HG02642 (cell line): ENCODE data around the gene IQCH.
"Not testable (repeated sequence)": the region's sequence is repeated elsewhere in the genome, so short reads cannot be mapped to it uniquely, and the experiment has no call there.

Experiments
- ATAC-seq: cut with Tn5 transposase; IDR thresholded peaks from one replicate; pipeline ENCODE4 v1.9.1; 2021; ENCODE audit warnings: mild to moderate bottlenecking; ENCODE audit not compliant: unreplicated experiment, poor library complexity

Gene IQCH

GRCh38 chr15:67343206-67343605 is 88.6 kb downstream of the IQCH start:
- no peak for ATAC-seq

GRCh38 chr15:67349634-67350033 is 95.0 kb downstream of the IQCH start:
- ATAC-seq, result no peak

- ATAC-seq, result no peak
Observed at GRCh38 chr15:67350042-67350441, 95.5 kb downstream of the IQCH start.

GRCh38 chr15:67358391-67358790 is 103.8 kb downstream of the IQCH start:
- no peak for ATAC-seq

GRCh38 chr15:67358812-67359211 is 104.2 kb downstream of the IQCH start:
- ATAC-seq, result no peak

- ATAC-seq, result no peak
Observed at GRCh38 chr15:67359431-67360079, 105.0 kb downstream of the IQCH start.

- no peak for ATAC-seq
Observed at GRCh38 chr15:67361100-67361499, 106.5 kb downstream of the IQCH start.

- ATAC-seq, result not testable (repeated sequence)
Observed at GRCh38 chr15:67363712-67364111, 109.1 kb downstream of the IQCH start.

GRCh38 chr15:67365994-67366393 is 111.4 kb downstream of the IQCH start:
- no peak for ATAC-seq

GRCh38 chr15:67366904-67367303 is 112.3 kb downstream of the IQCH start:
- no peak for ATAC-seq

GRCh38 chr15:67369359-67369998 is 114.9 kb downstream of the IQCH start:
- no peak for ATAC-seq

GRCh38 chr15:67370206-67370954 is 115.8 kb downstream of the IQCH start:
- no peak for ATAC-seq

GRCh38 chr15:67372543-67372942 is 118.0 kb downstream of the IQCH start:
- no peak for ATAC-seq

- no peak for ATAC-seq
Observed at GRCh38 chr15:67372986-67373675, 118.5 kb downstream of the IQCH start.

- no peak for ATAC-seq
Observed at GRCh38 chr15:67373971-67374370, 119.4 kb downstream of the IQCH start.

- no peak for ATAC-seq
Observed at GRCh38 chr15:67379530-67379929, 124.9 kb downstream of the IQCH start.

GRCh38 chr15:67380921-67381320 is 126.3 kb downstream of the IQCH start:
- ATAC-seq, result no peak

GRCh38 chr15:67381416-67382045 is 126.9 kb downstream of the IQCH start:
- ATAC-seq, result no peak

- no peak for ATAC-seq
Observed at GRCh38 chr15:67382723-67383122, 128.1 kb downstream of the IQCH start.

- ATAC-seq, result no peak
Observed at GRCh38 chr15:67383899-67384298, 129.3 kb downstream of the IQCH start.
